ENCODE measurements around the gene CCNG1. TPM values are rescaled to one million over a fixed set of nuclear protein-coding genes. Genes with fewer than 3 reads are reported as not detected.

Gene CCNG1
- total RNA-seq, 2 experiments from 2014 or later, result 114 to 116 TPM

GRCh38 chr5:163475411-163475810 lies 38.0 kb downstream of the CCNG1 start:
- no peaks in the 10 kb centered on the region for H3K9me3 Mint-ChIP-seq
- H3K4me3 Mint-ChIP-seq, result no peak overlapping the region
- no peaks in the 10 kb centered on the region for H3K4me1 Mint-ChIP-seq (ENCODE audit: low read depth)
- H3K36me3 Mint-ChIP-seq (ENCODE audit: low read depth), result no peaks in the 10 kb centered on the region
- ATAC-seq (ENCODE audit: poor library complexity) (no peak), DNase-seq (no peak)
- no peaks in the 10 kb centered on the region for H3K27me3 ChIP-seq (ENCODE audit: control insufficient read depth in 1 of 2, insufficient read depth in 2 of 2, low read length in 2 of 2)
- no peaks in the 10 kb centered on the region for H3K9me3 ChIP-seq (ENCODE audit: control insufficient read depth in 1 of 2, insufficient read depth in 1 of 2, low read length in 2 of 2)
- H3K36me3 ChIP-seq (ENCODE audit: insufficient read depth, low read length), result no peaks in the 10 kb centered on the region
- H3K4me1 ChIP-seq (ENCODE audit: insufficient read depth, low read length), result no peaks in the 10 kb centered on the region
- CTCF ChIA-PET, result interaction anchor here (0.8 to 1.2 kb wide), 2 partner anchors 13 to 14 kb away, joined by 3 read pairs; no protein-coding TSS in a partner anchor
- intact Hi-C loops (cut with DNase I, micrococcal nuclease), result no loop called here
- TF ChIP-seq CTCF (IDR thresholded peaks at IDR 0.05), result no peak
- no peak overlapping the region for H3K27ac ChIP-seq (ENCODE audit: low read depth in 1 of 2, low read length in 2 of 2)
- H3K27me3 Mint-ChIP-seq, result no peaks in the 10 kb centered on the region
- H3K27ac Mint-ChIP-seq, result no peak overlapping the region
- no peak overlapping the region for H3K4me3 ChIP-seq (ENCODE audit: low read length)
- POLR2A ChIA-PET, result interaction anchor here (1.0 to 3.1 kb wide), 2 partner anchors 15 to 38 kb away, joined by 3 to 18 read pairs; partner anchors contain the start of genes CCNG1, HMMR and NUDCD2

- TF ChIP-seq CTCF (IDR thresholded peaks at IDR 0.05), result no peak
- ChIA-PET POLR2A (interaction anchor here (0.6 to 1.4 kb wide), 2 partner anchors 17 to 18 kb away, joined by 3 to 6 read pairs; partner anchors contain the start of genes HMMR and NUDCD2), CTCF (no interaction called here)
- intact Hi-C loops (cut with DNase I, micrococcal nuclease), result no loop called here
- Mint-ChIP-seq H3K36me3 (ENCODE audit: low read depth) (no peaks in the 10 kb centered on the region), H3K4me3 (no peak overlapping the region), H3K9me3 (no peaks in the 10 kb centered on the region), H3K27ac (no peak overlapping the region), H3K4me1 (ENCODE audit: low read depth) (no peaks in the 10 kb centered on the region), H3K27me3 (no peaks in the 10 kb centered on the region)
- H3K27me3 ChIP-seq (ENCODE audit: control insufficient read depth in 1 of 2, insufficient read depth in 2 of 2, low read length in 2 of 2), result no peaks in the 10 kb centered on the region
- no peak for ATAC-seq (ENCODE audit: poor library complexity)
- H3K9me3 ChIP-seq (ENCODE audit: control insufficient read depth in 1 of 2, insufficient read depth in 1 of 2, low read length in 2 of 2), result no peaks in the 10 kb centered on the region
- no peaks in the 10 kb centered on the region for H3K36me3 ChIP-seq (ENCODE audit: insufficient read depth, low read length)
- no peaks in the 10 kb centered on the region for H3K4me1 ChIP-seq (ENCODE audit: insufficient read depth, low read length)
- no peak for DNase-seq
- no peak overlapping the region for H3K4me3 ChIP-seq (ENCODE audit: low read length)
- H3K27ac ChIP-seq (ENCODE audit: low read depth in 1 of 2, low read length in 2 of 2), result no peak overlapping the region
These were observed 41.0 kb downstream of the CCNG1 start for GRCh38 chr5:163478126-163478981.

- Histone ChIP-seq H3K36me3 (ENCODE audit: insufficient read depth, low read length) (no peaks in the 10 kb centered on the region), H3K9me3 (ENCODE audit: control insufficient read depth in 1 of 2, insufficient read depth in 1 of 2, low read length in 2 of 2) (no peaks in the 10 kb centered on the region), H3K27me3 (ENCODE audit: control insufficient read depth in 1 of 2, insufficient read depth in 2 of 2, low read length in 2 of 2) (no peaks in the 10 kb centered on the region), H3K27ac (ENCODE audit: low read depth in 1 of 2, low read length in 2 of 2) (no peak overlapping the region), H3K4me1 (ENCODE audit: insufficient read depth, low read length) (no peaks in the 10 kb centered on the region), H3K4me3 (ENCODE audit: low read length) (no peak overlapping the region)
- no peak overlapping the region for H3K27ac Mint-ChIP-seq
- CTCF ChIA-PET, result no interaction called here
- no peaks in the 10 kb centered on the region for H3K4me1 Mint-ChIP-seq (ENCODE audit: low read depth)
- H3K9me3 Mint-ChIP-seq, result no peaks in the 10 kb centered on the region
- no peaks in the 10 kb centered on the region for H3K27me3 Mint-ChIP-seq
- POLR2A ChIA-PET, result interaction anchor here (5.5 kb wide), 1 partner anchor 27 kb away, joined by 24 read pairs; the partner anchor contains the start of gene MAT2B
- no peak for ATAC-seq (ENCODE audit: poor library complexity)
- intact Hi-C loops (cut with DNase I, micrococcal nuclease), result no loop called here
- TF ChIP-seq CTCF (IDR thresholded peaks at IDR 0.05), result no peak
- no peaks in the 10 kb centered on the region for H3K36me3 Mint-ChIP-seq (ENCODE audit: low read depth)
- no peak overlapping the region for H3K4me3 Mint-ChIP-seq
- no peak for DNase-seq
These were observed 41.5 kb downstream of the CCNG1 start for GRCh38 chr5:163478982-163479271.
